GM21515 (cell line): Measurements from ENCODE around the gene ANO10.
"Not testable (repeated sequence)": the region's sequence is repeated elsewhere in the genome, so short reads cannot be mapped to it uniquely, and the experiment has no call there.

ENCODE experiments used
- ATAC-seq: cut with Tn5 transposase; IDR thresholded peaks from one replicate; pipeline ENCODE4 v1.9.1; 2021; ENCODE audit not compliant: unreplicated experiment

Gene ANO10

DNA sequence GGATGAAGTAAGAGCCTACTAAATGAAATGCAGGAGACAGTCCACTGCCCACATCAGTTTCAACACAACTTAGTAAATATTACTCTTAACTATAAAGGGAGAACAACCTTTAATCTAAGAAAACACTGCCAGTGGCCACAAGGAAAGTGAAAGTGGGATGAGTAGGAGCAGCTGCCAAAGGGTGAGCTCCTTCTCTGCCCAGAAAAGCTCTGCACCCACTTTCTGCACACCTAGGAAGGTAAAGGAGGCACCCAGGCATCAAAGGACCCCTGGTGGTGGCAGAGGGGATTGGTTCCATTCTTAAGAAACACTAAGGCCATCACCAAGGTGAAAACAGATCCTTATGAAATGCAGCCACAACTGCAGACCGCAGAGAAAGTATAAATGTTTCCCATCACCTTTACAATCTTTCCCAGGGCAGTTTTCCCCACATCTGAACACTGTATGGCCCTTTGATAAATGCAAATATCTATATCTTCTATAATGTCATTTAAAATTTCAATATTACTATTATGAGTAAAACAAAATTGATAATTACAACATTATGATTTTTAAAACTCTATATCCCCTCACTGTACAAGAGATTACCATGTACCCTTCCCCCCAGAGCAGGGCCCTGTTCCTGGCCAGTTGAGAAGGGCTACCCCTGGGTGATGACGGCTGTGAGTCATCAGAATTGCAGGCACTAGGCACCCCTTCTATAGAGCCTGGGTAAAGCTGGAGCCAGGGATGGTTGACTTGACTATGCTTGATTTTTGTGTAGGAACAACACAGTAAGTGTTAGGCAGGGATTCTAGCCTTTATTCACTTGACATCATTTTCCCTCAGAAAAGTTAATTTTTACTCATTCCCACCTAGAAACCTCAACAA, 243.5 kb downstream of the ANO10 start:
- no peak for ATAC-seq

GRCh38 chr3:43373560-43373928, 248.3 kb downstream of the ANO10 start:
- ATAC-seq, result no peak

DNA sequence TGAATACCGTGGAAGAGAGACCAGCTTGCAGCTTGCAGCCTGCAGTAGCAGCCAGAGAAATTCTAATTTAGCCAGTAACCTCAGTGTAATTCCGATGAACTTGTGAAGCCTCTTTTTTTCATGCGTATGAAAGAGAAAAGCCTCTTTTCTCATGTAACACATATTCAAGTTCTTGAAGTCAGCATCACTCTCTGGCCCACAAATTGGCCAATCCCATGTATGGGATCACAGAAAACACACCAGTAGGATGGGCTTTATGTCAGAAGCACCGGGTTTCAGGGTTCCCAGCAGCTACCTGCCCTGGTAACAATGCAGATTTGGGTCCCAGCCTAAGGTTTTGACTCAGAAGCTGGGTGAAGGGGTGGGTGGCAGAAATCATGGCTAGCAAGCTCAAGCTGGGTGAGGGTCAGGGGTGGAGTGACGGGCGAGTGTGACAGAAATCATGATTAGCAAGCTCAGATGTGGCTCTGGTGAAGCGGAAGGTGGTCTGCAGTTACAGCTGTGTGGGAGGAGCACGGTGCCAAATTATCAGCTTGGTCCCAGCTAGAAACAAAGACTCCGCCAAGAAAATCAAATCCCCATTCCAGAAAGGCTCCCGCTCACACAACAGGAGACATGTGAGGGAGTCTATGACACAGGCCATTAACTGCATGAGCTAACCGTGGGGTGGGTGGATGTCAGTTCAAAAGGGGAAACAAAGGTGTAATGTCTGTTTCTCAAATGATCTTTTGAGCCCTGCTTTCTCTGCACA, 248.8 kb downstream of the ANO10 start:
- no peak for ATAC-seq

- ATAC-seq, result no peak
Measured at GRCh38 chr3:43372007-43372740, 249.6 kb downstream of the ANO10 start.

GRCh38 chr3:43371494-43371893, 250.3 kb downstream of the ANO10 start:
- no peak for ATAC-seq

DNA sequence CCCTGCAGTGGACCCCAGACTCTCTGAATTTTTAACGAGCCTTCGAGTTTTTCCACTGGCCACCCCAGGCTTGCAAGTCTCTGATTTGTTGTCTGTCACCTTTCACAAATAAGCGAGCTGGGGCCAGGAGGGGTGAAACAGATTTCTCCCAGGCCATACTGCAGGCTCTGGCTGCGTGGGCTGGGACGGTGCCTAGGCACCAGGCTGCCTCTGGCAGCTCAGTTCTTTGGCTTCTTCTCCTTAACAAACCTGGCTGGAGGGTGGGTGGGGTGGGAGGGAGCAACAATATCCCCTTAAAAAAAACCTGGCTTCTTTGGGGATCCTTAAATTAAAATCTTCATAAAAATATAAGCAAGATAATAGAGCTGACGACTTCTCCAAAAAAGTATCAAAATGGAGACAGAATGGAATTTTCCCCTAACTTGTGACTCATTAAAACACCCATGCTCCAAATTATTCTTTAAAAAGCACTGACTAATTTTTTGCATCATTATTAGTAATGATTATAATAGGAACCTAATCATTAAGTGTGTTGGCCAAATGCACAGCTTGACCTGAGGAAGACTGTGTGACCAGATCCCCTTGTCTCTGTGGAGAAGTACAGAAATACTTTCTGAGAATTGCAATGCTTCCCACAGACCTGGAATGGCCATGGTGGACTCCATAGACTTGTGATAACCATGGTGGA, 251.4 kb downstream of the ANO10 start:
- ATAC-seq, result no peak

GRCh38 chr3:43369404-43370292, 252.2 kb downstream of the ANO10 start:
- no peak for ATAC-seq

- ATAC-seq, result no peak
Measured at GRCh38 chr3:43366885-43367284, 254.9 kb downstream of the ANO10 start.

DNA sequence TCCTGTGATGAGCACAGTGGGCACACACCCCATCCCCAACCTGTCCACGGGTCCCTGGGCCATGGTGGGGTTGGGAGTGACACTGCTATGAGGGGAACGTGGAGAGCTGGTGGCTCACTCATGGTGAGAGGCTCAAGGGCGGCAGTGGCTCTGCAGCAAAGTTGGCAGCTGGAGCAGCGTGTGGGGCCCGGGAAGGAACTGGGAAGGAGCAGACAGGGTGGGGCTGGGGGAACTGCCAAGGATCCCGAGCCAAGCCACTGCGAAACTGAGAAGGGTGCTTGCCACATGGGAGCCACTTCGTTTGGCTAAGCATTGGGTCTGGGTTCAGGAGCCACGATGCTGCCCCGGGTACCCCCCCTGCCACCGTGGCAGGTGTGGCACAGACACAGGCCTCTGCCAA, 255.3 kb downstream of the ANO10 start:
- ATAC-seq, result no peak

- no peak for ATAC-seq
Measured at GRCh38 chr3:43365601-43366305, 256.1 kb downstream of the ANO10 start.

DNA sequence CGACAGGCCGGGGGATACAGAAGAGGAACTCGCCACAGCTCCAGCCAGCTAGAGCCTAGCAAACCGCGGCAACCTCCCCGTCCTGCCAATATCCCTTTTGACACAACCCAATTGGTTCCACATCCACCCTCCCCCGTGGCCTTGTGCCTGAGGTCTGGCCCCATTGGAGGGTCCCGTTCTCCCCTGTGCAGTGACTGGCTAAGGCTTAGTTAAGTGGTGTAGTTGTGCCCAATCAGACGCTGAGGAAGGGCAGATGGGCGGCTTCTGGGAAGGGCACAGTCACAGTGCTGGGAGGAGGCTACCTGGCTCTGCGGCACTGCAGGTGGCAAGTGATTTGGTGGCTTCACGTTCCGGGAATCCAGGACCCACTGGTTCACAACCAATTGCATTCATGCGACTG, 256.9 kb downstream of the ANO10 start:
- no peak for ATAC-seq

DNA sequence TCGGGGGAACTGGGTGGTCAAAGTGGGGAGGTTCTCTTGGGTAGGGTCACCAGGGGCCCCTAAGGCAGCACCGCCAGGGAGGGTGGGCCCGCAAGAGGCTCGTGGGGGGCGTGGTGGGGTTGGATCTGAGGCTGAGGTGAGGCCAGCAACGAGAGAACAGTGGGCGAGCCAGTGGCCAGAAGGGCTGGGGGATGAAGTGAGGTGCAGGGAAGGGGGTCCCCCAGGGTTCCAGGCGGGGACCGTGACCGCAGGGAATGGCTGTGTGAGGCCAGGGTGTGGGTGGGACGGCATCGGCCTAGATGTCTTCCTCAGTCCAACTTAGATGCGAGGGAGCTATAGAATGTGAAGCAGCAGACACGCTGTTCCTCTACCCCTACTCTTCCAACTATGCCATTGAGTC, 257.3 kb downstream of the ANO10 start:
- no peak for ATAC-seq

- no peak for ATAC-seq
Measured at GRCh38 chr3:43363621-43364266, 258.1 kb downstream of the ANO10 start.

- ATAC-seq, result no peak
Measured at GRCh38 chr3:43362961-43363360, 258.9 kb downstream of the ANO10 start.

DNA sequence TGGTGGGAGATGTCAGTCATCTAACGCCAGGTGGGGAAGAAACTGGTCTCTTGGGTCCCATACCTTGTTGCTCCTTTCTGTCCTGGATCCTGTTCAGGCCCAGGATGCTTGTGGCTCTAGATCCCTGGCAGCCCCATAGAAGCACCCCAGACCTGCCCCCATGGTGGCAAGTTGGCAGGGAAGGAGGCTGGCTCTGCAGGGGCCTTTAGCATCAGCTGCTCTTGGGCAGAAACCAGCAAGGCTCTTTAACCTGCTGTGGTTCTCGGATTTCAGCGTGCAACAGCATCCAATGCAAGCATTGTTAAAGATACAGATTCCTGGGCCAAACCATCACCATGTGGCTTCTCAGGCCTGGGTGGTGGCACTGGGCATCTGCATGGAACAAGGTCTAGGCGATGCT, 259.6 kb downstream of the ANO10 start:
- ATAC-seq, result no peak

DNA sequence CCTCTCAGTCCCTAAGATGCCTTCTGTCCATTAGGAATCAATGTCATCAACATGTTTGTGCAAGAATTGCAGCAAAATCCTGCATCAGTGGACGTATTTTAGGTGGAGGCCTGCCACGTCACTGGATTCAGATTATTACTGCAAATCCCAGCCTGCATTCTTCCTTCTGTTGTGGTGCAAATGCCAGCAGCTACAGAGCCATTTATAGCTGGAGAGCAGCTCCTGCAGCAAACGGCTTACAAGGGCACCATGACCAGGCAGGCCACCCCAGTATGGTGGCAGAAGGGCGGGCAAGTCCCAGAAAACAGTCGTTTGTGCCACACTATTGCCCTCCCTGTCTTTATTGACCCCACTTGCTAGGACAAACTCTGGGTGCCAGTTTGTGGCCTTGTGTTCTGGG, 260.7 kb downstream of the ANO10 start:
- ATAC-seq, result no peak

DNA sequence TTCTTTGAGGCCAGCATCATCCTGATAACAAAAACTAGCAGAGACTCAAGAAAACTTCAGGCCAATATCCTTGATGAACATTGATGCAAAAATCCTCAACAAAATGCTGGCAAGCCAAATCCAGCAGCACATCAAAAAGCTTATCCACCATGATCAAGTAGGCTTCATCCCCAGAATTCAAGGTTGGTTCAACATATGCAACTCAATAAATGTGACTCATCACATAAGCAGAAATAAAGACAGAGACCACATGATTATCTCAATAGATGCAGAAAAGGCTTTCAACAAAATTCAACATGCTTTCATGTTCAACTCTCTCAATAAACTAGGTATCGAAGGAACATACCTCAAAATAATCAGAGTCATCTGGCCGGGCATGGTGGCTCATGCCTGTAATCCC, 265.8 kb downstream of the ANO10 start:
- not testable (repeated sequence) for ATAC-seq

DNA sequence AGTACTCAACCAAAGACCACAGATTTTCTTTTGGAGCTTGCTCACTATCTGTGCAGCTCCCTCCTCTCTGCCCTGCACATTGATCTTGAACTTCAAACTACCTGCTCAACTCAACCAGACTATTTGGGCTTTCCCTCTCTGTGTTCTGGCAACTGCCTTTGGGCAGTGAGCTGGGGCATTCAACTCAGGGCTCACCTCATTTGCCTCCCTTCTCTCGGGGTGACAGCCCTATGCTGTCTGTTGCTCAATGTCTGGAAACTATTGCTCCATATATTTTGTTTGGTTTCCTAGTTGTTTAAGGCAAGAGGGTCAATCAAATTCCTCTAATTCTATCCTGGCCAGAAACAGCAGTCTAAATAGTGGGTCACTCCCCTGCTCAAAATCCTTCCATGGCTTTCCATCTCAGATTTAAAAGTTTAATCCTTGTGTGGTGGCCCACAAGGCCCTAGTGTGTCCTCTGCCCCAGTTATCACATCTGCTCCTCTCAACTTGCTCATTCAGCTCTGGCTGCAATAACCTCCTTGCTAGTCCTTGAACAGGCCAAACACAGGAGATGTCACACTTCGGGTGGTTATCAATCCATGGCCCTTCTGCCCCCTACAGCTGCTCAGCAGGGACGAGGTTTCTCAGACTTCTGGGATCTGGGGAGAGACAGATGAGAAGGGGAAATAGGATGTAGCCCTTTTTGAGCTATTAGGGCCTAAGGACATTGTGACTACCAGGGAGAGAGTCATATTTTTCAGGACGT, 267.7 kb downstream of the ANO10 start:
- no peak for ATAC-seq
